Measurements from ENCODE around the gene POLE2.
"Not testable (repeated sequence)": the region's sequence is repeated elsewhere in the genome, so short reads cannot be mapped to it uniquely, and the experiment has no call there.

Gene POLE2

GRCh38 chr14:49619273-49619672, 68.7 kb downstream of the POLE2 start:
- not testable (repeated sequence) for DNase-seq (ENCODE audit: low read depth)

- no peak for DNase-seq (ENCODE audit: low read depth)
Measured at GRCh38 chr14:49617852-49618519, 70.0 kb downstream of the POLE2 start.

- DNase-seq (ENCODE audit: low read depth) = no peak
Measured at GRCh38 chr14:49615776-49616175, 72.2 kb downstream of the POLE2 start.

- DNase-seq (ENCODE audit: low read depth) = no peak
Measured at GRCh38 chr14:49614196-49614595, 73.8 kb downstream of the POLE2 start.

GRCh38 chr14:49612671-49613070, 75.3 kb downstream of the POLE2 start:
- no peak for DNase-seq (ENCODE audit: low read depth)

GRCh38 chr14:49612251-49612650, 75.8 kb downstream of the POLE2 start:
- DNase-seq (ENCODE audit: low read depth) = no peak

GRCh38 chr14:49607583-49607982, 80.4 kb downstream of the POLE2 start:
- no peak for DNase-seq (ENCODE audit: low read depth)

GRCh38 chr14:49598485-49599300, 89.3 kb downstream of the POLE2 start, which contains the start of gene LRR1:
Gene LRR1 (plus strand): TSS chr14:49598940. CDS start chr14:49599021, 81 bp downstream.
- no peak for DNase-seq (ENCODE audit: low read depth)

GRCh38 chr14:49598189-49598484, 89.9 kb downstream of the POLE2 start:
- DNase-seq (ENCODE audit: low read depth) = no peak

GRCh38 chr14:49594347-49595091, 93.5 kb downstream of the POLE2 start:
- peak; percentile 75 for DNase-seq (ENCODE audit: low read depth)
